Stimulated activated CD4-positive, alpha-beta T cell treated with anti-CD3 and anti-CD28 coated beads, Interleukin-12 subunit alpha, Interleukin-12 subunit beta, amount 100 ng/mL, for 24 hours (primary cell): Measurements from ENCODE around the gene C9orf72.
A peak's percentile ranks its signal among the peaks of the same experiment; 100 is the strongest.
"Not testable (repeated sequence)": the region's sequence is repeated elsewhere in the genome, so short reads cannot be mapped to it uniquely, and the experiment has no call there.

Experiments used
- DNase-seq, 2 experiments: peaks; one replicate each; pipeline ENCODE4 v3.0.0-alpha.2; 2020; ENCODE audit warnings: low read depth in 2 of 2

C9orf72 gene, protein sequence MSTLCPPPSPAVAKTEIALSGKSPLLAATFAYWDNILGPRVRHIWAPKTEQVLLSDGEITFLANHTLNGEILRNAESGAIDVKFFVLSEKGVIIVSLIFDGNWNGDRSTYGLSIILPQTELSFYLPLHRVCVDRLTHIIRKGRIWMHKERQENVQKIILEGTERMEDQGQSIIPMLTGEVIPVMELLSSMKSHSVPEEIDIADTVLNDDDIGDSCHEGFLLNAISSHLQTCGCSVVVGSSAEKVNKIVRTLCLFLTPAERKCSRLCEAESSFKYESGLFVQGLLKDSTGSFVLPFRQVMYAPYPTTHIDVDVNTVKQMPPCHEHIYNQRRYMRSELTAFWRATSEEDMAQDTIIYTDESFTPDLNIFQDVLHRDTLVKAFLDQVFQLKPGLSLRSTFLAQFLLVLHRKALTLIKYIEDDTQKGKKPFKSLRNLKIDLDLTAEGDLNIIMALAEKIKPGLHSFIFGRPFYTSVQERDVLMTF

DNA sequence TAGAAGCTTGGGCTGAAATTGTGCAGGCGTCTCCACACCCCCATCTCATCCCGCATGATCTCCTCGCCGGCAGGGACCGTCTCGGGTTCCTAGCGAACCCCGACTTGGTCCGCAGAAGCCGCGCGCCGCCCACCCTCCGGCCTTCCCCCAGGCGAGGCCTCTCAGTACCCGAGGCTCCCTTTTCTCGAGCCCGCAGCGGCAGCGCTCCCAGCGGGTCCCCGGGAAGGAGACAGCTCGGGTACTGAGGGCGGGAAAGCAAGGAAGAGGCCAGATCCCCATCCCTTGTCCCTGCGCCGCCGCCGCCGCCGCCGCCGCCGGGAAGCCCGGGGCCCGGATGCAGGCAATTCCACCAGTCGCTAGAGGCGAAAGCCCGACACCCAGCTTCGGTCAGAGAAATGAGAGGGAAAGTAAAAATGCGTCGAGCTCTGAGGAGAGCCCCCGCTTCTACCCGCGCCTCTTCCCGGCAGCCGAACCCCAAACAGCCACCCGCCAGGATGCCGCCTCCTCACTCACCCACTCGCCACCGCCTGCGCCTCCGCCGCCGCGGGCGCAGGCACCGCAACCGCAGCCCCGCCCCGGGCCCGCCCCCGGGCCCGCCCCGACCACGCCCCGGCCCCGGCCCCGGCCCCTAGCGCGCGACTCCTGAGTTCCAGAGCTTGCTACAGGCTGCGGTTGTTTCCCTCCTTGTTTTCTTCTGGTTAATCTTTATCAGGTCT lies at the start of gene C9orf72:
Gene C9orf72, minus strand, starts transcription at position 564 of the 716 bp plus-strand sequence. CDS start 6,361 bp downstream, outside the sequence.
- peak; percentile 76 to 77 for DNase-seq

DNA sequence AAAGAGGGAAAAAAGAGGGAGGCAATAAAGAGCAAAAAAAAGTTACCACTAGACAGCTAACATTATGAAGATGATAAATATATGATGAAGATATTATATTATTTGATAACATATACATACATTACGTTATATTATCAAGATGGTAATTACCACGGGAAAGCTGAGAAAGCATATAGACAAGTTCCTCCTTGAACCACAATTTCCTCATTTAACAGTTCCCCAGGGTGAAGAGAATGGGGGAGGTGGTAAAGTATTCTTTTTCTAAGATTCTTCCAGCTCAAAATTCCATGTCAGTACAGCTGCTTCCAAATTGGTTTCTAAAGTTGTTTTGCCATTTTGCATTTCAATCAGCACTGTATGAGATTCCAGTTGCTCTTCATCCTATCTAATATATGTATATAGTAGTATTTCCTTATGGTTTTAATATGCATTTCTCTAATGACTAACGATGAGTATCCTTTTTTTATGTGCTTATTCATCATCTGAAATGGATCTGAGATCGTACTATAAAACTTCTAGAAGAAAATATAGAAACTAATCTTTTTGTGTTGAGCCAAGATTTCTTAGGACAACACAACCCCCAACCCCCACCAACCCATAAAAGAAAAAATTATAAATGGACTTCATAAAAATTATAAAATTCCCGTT lies 49.5 kb upstream of the C9orf72 start:
- DNase-seq, result no peak

DNA sequence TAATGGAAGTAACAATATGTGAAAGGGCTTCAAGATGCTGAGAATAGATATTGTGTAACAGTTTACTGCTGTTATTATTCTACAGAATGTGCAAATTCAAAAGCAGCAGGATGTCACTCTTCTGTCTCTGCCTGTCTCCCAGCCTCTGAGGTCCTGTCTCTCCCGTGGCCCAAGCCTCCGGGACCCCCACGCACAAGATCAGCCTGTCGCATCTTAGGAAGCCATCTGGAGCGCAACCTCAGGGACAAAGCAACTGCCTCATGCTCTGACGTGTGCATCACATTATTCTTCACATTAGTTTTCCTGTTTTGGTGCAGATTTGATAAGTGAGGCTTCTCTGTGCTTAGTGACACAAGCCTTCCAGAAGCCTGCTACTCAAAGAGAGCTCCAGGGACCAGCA lies 46.5 kb upstream of the C9orf72 start:
- DNase-seq, result no peak

DNA sequence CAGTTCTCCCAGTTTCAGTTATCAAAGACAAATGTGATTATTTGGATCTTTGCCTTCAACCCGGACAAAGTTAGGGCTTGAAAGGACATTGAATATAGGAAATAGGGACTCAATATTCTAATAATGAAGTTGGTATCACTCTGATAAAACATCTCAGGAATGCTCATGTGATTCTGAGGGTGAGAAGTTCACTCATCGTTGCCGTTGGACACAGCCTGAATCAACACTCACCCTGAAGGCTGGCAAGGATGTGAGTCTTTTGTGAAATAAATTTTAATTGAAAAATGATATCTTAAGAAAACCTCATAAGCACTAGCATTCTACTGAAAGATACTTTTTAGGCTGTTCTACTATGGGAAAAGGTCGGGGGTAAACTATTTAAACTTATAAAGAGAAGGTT lies 44.8 kb upstream of the C9orf72 start:
- no peak for DNase-seq

DNA sequence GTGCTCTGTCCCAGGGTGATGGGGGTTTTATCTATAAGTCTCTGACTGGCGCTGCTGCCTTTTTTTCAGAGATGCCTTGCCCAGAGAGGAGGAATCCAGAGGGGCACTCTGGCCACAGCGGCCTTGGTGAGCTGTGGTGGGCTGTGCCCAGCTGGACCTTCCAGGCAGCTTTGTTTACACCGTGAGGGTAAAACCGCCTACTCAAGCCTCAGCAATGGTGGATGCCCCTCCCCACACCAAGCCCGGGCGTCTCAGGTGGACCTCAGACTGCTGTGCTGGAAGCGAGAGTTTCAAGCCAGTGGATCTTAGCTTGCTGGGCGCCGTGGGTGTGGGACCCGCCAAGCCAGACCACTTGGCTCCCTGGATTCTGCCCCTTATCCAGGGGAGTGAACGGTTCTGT lies 41.3 kb upstream of the C9orf72 start:
- DNase-seq, result no peak

DNA sequence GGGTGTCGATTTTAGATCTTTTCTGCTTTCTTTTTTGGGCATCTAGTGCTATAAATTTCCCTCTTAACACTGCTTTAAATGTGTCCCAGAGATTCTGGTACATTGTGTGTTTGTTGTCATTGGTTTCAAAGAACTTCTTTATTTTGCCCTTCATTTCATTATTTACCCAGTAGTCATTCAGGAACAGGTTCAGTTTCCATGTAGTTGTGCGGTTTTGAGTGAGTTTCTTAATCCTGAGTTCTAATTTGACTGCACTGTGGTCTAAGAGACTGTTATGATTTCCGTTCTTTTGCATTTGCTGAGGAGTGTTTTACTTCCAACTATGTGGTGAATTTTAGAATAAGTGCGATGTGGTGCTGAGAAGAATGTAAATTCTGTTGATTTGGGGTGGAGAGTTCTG lies 38.8 kb upstream of the C9orf72 start:
- DNase-seq, result not testable (repeated sequence)

DNA sequence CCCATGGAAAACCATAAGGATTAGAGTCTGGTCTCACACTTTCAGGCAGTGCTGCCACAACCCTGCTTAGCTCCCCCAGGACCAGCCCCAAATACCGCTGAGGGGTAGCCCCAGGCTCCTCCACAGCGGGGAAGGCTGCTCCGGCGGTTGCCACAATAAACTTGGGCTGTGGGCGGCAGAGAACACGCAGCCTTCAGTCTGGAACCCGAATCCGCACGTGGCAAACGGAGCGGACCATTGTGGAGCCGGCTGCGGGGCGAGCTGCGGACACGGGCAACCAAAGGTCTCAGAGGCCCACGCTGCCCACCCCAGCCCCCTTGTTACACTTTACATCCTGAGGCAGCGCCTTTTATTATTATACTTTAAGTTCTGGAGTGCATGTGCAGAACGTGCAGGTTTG lies 37.3 kb upstream of the C9orf72 start:
- no peak for DNase-seq

DNA sequence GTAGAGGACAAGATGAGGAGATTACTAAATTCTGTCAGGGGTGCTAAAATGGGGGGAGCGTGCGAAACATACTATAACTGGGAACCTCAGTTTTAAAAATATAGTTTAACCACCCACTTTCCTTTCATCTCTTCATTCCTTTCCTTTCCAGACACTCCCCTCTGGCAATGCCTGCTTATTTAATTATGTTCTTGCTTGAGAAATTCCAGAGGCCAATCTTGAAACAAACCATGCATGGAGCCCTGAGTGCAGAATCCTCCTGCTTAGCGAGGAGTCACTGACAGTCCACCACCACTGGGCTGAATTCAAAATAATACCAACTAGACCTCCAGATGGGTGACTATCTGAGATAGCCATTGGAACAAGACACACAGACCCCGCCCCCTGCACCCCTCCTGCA lies 29.7 kb upstream of the C9orf72 start:
- DNase-seq, result no peak

DNA sequence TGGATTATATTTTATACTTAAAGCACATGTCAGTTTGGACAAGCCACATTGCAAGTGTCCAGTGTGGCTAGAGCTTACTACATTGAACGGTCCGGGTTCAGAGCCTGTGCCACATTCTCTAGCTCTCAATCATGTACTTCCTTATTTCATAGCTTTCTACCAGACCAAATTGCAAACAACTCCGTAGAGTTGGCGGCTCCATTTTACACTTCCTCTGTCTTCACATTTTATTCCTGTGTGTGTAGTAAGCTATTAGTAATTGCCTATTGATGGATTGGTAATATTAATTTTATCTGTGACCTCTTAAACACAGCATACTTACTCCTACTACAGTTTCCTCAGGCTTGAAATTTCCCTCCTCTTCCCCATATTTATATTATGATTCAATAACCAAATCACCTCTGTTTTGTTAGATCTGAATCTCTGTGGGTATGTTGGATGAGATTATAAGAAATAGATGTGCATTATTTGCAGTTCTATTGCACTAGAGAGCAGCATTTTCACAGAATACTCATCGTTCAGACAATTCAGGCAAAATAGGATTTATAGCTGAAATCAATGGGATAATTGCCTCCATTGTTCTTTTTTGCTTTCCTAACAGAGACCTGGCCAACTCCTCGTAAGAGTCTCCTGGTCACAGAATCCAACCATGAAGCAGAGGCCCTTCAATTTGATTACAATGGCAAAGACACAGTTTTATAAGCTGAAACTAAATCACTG lies 29.0 kb upstream of the C9orf72 start:
- DNase-seq, result no peak

DNA sequence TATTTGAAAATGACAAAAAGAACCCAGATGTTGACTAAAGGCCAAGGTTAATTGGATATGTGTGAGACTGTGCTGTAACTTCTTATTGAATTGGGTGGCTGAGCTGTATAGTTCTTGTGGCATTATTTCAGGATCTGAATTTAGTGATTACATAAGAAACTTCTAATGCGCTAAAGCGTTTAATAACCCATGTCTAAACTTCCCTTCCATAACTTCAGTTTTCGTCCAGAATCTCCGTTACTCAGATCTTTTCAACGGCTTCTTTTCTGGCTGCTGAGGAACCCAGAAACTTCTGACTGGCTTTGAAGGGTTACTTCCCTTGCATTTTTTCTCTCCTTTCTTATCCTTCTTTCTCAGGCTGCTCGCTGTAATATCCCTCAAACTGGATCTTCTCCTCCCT lies 28.1 kb upstream of the C9orf72 start:
- no peak for DNase-seq

DNA sequence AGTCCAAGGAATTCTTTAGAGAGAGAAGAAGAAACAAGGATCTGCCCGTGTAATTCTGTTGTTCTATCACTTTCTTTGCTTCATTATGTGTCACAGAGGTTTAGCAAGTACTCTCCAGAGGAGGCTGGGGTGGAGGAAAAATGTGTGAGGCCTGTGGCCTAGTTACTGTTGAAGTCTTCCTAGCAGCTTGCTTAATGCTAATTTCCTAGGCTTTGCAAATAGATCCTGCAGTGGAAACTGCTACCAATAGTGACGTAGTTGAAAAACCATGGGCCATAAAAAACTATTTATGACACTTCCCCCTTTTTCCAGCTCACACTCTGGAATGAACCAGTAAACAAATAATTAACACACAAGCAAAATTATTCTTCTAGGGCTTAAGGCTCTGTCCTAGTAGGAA lies 27.0 kb upstream of the C9orf72 start:
- DNase-seq, result no peak

DNA sequence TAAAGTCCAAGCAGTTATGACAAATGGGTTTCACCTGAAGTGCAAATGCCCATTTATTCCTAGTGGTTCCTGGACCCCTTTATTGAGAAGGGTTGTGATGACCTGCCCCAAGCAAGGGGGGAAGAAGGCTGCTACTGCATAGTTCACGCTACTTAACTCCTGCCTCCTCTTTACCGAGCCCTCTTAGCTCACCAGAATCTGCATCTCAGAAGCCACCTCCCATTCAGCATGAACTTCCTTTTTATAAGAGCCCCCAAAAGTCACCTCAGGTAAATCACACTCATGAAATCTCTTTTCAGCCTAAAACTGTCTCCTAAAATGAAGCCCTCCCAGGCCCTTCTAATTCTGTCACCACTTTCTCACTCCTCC lies 26.6 kb upstream of the C9orf72 start:
- DNase-seq, result no peak

DNA sequence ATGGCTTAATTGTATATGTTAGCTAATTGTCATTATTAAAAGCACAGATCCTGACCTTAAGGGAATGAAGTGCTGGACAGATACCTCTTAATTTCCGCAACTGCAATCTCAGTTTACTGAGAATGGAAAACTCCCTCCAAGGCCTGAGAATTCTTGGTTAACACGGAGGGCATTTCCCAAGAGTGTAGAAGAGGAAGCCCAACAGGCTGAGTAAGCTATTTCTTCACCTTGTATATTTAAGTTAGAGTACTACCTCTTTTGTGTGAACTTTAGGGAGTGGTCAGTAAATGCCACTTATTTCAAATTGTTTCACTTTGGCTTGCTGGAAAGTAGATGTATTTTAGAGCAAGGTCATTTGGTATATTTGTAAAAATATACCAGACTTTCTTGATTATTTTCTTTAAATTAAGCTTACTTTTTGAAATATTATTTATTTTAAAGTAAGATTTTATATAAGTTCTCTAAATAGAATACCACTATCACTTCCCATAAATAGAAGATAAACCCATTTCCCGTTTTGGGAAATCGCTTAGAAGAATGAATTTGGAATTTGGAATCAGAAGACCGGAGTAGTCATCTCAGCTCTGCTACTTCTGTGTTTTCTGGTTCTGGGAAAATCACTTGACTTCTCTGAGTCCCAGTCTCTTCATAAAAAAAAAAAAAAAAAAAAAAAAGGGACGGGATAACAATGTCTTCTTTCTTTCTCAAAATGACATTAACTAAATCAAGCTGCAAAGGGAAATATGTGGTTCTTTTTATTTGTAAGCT lies 26.0 kb upstream of the C9orf72 start:
- DNase-seq, result no peak

DNA sequence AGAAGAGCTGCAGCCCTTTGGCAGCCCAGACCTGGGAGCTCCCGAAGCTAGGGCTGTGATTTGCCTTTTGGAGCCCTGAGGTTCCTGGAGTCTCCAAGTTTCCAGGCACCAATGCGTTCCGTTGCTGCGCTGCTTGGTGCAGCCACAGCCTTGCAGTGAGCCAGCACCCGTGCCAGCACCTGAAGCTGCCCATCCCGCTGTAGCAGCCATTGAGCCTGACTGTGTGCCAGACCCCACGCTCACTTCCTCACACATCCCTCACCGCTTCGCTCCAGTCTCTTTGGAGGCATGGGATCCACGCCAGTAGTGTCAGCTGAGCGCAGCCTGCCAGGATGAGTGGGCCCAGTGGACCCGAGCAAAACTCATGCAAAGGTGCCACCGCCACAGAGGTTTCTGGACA lies 22.5 kb upstream of the C9orf72 start:
- no peak for DNase-seq

DNA sequence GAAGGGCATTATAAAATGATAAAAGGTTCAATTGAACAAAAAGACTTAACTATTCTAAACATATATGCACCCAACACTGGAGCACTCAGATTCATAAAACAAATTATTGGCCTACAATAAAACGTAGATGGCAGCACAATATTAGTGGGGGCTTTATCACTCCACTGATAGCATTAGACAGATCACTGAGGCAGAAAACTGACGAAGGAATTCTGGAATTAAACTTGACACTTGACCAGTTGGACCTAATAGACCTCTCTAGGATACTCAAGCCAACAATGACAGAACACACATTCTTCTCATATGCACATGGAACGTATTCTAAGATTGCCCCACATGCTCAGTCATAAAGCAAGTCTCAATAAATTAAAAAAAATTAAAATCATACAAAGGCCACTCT lies 18.4 kb upstream of the C9orf72 start:
- DNase-seq, result no peak

DNA sequence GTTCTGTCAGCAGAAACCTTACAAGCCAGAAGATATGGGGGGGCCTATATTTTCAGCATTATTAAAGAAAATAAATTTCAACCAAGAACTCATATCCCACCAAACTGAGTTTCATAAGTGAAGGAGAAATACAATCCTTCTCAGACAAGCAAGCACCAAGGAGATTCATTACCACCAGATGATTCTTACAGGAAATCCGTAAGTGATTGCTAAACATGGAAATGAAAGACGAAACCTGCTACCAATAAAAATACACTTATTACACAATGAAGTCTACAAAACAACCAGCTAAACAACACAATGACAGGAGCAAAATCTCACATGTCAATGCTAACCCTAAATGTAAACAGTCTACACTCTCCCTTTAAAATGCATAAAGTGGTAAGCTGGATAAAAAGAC lies 17.8 kb upstream of the C9orf72 start:
- DNase-seq, result no peak

DNA sequence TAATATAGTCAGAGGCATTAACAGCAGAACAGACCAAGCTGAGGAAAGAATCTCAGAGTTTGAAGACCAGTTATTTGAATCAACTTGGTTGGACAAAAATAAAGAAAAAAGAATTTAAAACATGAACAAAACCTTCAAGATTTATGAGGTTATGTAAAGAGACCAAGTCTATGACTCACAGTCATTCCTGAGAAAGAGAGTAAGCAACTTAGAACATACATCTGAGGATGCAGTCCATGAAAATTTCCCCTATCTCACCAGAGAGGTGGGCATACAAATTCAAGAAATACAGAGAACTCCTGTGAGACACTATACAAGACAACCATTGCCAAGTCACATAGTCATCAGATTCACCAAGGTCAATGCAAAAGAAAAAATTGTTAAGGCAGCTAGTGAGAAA lies 17.4 kb upstream of the C9orf72 start:
- no peak for DNase-seq

DNA sequence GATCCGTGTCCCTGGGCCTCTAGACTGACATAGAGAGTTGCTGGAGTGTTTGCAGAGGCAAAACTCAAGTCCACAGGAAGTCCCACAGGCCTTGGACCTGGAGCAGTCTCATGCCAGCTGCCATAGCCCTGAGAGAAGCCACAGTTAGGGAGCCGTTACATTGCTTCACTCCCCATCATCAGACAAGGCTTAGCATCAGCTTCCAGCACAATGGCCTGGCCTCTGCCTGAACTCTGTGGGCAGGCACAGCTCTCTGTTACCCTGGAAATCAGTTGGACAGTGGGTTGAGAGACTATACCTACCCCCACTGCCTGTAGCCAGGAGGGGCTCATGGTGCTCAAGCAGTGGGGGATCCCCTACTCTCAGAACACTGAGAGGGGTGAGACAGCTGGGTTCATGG lies 16.2 kb upstream of the C9orf72 start:
- DNase-seq, result no peak

DNA sequence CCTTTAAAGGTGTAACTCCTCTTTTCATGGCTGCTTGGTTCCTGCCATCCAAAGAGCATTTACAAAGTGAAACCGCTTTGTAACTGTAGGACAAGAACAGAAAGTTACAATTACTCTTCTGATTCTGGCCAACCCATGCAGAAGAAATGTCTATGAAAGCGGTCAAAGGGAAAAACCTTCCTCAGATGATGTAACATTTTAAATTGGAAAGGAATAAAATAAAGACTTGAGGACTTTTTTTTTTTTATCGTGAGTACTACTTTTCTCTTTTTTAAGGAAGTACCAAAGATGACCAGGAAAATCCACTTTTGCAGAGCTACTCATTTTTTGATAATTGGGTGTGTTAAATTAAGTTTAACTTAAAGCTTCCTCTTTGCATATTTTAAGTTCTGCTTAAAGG lies 13.0 kb upstream of the C9orf72 start:
- no peak for DNase-seq

DNA sequence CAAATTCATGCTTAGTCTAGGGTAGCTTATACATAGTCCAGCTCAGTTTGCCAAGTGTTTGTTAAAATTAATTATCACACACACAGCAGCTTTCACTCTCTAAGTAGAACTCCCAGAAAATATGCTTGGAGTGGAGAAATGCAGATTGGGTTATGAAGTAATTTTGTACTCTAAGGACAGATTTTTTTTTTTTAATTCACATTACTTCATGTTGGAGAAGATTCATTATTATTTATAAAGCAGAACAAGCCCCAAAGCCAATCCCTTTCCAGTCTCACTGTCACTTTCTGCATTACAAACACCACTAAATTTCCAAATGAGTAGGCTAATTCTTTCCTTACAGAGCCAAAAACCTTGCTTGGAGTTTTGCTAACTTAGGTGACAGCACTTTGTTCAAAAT lies 11.7 kb upstream of the C9orf72 start:
- DNase-seq, result no peak

DNA sequence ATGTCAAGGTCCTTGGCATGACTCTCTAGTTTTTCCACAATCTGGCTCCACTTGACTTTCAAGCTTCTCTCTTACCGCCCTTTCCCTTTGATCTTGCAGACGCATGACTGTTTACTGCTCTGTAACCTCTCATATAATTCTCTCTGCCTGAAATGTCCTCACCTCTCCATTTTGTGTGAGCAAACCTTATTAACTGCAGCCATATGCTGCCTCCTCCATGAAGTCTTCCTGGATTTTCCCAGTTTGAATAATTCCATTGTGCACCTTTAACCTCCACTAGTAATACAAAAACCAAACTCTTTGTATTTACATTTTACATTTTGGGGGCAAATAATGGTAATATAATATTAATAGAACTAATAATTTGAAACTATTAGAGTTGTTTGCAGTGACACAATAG lies 9.5 kb upstream of the C9orf72 start:
- DNase-seq, result no peak
